Erythroblast (primary cell): Measurements from ENCODE around the gene KRTAP5-3.

Experiments used
- GATA1 ChIP-seq: IDR thresholded peaks from 2 replicates; pipeline ENCODE4 v1.6.1; 2011; ENCODE audit warnings: low read depth, mild to moderate bottlenecking, control low read depth, low read length, moderate library complexity
- POLR2A ChIP-seq: IDR thresholded peaks from 2 replicates; pipeline ENCODE4 v1.6.1; 2011; ENCODE audit warnings: mild to moderate bottlenecking, low read length

DNA sequence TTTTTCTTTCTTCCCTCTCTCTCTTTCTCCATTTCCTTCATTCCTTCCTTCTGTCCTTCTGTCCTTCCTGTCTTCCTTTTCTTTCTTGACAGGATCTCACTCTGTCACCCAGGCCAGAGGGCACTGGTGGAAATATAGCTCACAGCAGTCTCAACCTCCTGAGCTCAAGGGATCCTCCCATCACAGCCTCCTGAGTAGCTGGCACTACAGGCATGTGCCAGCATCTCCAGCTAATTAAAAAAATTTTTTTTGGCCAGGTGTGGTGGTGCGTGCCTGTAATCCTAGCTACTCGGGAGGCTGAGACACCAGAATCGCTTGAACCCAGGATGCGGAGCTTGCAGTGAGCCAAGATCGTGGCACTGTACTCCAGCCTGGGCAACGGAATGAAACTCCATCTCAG is 31.4 kb downstream of the KRTAP5-3 start:
- TF ChIP-seq POLR2A = no peak
- no peak for TF ChIP-seq GATA1
